HCT116 (cell line): ENCODE results near the gene SEZ6L2. TPM values are rescaled to one million over a fixed set of nuclear protein-coding genes. Genes with fewer than 3 reads are reported as not detected.

ENCODE experiments used
- ATAC-seq: fragments of 200-7000 bp; cut with Tn5 transposase; 2 replicates; pipeline ENCODE4 v1.9.1; 2020; ENCODE audit warnings: mild to moderate bottlenecking, moderate library complexity
- BruUV-seq: library from RNA; stranded (reverse); fragments of 400-500 nt; replicated peaks from 2 replicates; lab custom pipeline; 2021; lab: Mats Ljungman, UMichigan
- CTCF ChIA-PET: fragments of 300-600 bp; sonication (Branson Sonifier 250); formaldehyde crosslinking; loops from one replicate; lab custom pipeline; 2021; ENCODE audit warnings: antibody characterized with exemption; lab: Charles Lee
- POLR2A ChIA-PET: fragments of 300-600, 350-600 bp; sonication (Branson Sonifier 250); formaldehyde crosslinking; loops from one replicate; lab custom pipeline; 2021; ENCODE audit warnings: antibody characterized with exemption; lab: Charles Lee
- RAD21 ChIA-PET, 2 experiments: fragments of 300-600 bp; sonication (Branson Sonifier 250); formaldehyde crosslinking; loops; one replicate each; lab custom pipeline; 2023; ENCODE audit warnings: low total read pairs in 2 of 2; ENCODE audit not compliant: uncharacterized antibody in 2 of 2, unreplicated experiment in 2 of 2, low non-redundant PET in 1 of 2; lab: Charles Lee
- DNase-seq: peaks from one replicate; pipeline ENCODE4 v3.0.0-alpha.2; 2010; ENCODE audit warnings: low read depth, low spot score
- H2AFZ ChIP-seq: fragments of 200-600 bp; shearing (Covaris generic), sonication (generic); 2 replicates; pipeline ENCODE4 v1.6.1; 2017; ENCODE audit warnings: low read depth, mixed run types, mixed read lengths, antibody characterized with exemption, low read length; ENCODE audit not compliant: poor library complexity, severe bottlenecking
- H3K27ac ChIP-seq: 2 replicates; pipeline ENCODE4 v1.5.1; 2012; ENCODE audit warnings: low read depth, low read length
- H3K27me3 ChIP-seq: fragments of 200-600 bp; sonication (generic); 2 replicates; pipeline ENCODE4 v1.6.1; 2016; ENCODE audit warnings: mixed run types, low read length, mixed read lengths; ENCODE audit not compliant: insufficient read depth
- H3K36me3 ChIP-seq, 2 experiments: fragments of 200-500 bp in 1 of 2; fragments of 200-600 bp in 1 of 2; sonication (Bioruptor generic) in 1 of 2; sonication (generic) in 1 of 2; 2 replicates each; pipeline versions ENCODE4 v1.5.1 to v1.6.1; 2014 to 2016; ENCODE audit warnings: low read length in 2 of 2, inconsistent platforms in 1 of 2, mixed read lengths in 1 of 2, mixed run types in 1 of 2; ENCODE audit not compliant: insufficient read depth in 2 of 2, control insufficient read depth in 1 of 2
- H3K4me1 ChIP-seq, 2 experiments: fragments of 200-600 bp in 1 of 2; sonication (generic) in 1 of 2; 2 replicates each; pipeline versions ENCODE4 v1.5.1 to v1.6.1; 2012 to 2017; ENCODE audit warnings: low read length in 2 of 2, inconsistent platforms in 1 of 2, mild to moderate bottlenecking in 1 of 2, mixed read lengths in 1 of 2, mixed run types in 1 of 2, moderate library complexity in 1 of 2; ENCODE audit not compliant: insufficient read depth in 2 of 2, control insufficient read depth in 1 of 2
- H3K4me2 ChIP-seq: fragments of 200-600 bp; sonication (generic); 2 replicates; pipeline ENCODE4 v1.6.1; 2017; ENCODE audit warnings: mixed run types, low read length, mixed read lengths
- H3K4me3 ChIP-seq, 2 experiments: fragments of 200-600 bp in 1 of 2; sonication (generic) in 1 of 2; replicated peaks in 1 of 2; 2 replicates each; pipeline ENCODE4 v1.5.1; 2011 to 2016; ENCODE audit warnings: low read length in 2 of 2, control low read depth in 1 of 2, low read depth in 1 of 2, mild to moderate bottlenecking in 1 of 2, mixed read lengths in 1 of 2, mixed run types in 1 of 2
- H3K79me2 ChIP-seq: fragments of 200-600 bp; sonication (generic); 2 replicates; pipeline ENCODE4 v1.6.1; 2017; ENCODE audit warnings: mild to moderate bottlenecking, mixed run types, low read length, moderate library complexity, mixed read lengths; ENCODE audit not compliant: insufficient read depth
- H3K9ac ChIP-seq: fragments of 200-600 bp; sonication (generic); 2 replicates; pipeline ENCODE4 v1.6.1; 2016; ENCODE audit warnings: low read length, mixed read lengths
- H3K9me2 ChIP-seq: fragments of 200-600 bp; sonication (generic), shearing (Covaris generic); 2 replicates; pipeline ENCODE4 v1.6.1; 2017; ENCODE audit warnings: mixed run types, mild to moderate bottlenecking, moderate library complexity; ENCODE audit not compliant: insufficient read depth
- H3K9me3 ChIP-seq, 2 experiments: fragments of 200-500 bp in 1 of 2; fragments of 200-600 bp in 1 of 2; sonication (Bioruptor generic) in 1 of 2; sonication (generic) in 1 of 2; 2 replicates each; pipeline ENCODE4 v1.6.1; 2014 to 2017; ENCODE audit warnings: low read length in 2 of 2, mixed read lengths in 2 of 2, inconsistent platforms in 1 of 2, low read depth in 1 of 2, mild to moderate bottlenecking in 1 of 2, mixed run types in 1 of 2, moderate library complexity in 1 of 2; ENCODE audit not compliant: control insufficient read depth in 1 of 2, insufficient read depth in 1 of 2
- H4K20me1 ChIP-seq: fragments of 200-600 bp; sonication (generic), shearing (Covaris generic); 2 replicates; pipeline ENCODE4 v1.6.1; 2017; ENCODE audit warnings: mixed run types, mild to moderate bottlenecking, moderate library complexity; ENCODE audit not compliant: insufficient read depth
- CEBPB ChIP-seq: IDR thresholded peaks from 2 replicates; pipeline ENCODE4 v1.6.1; 2012; ENCODE audit warnings: low read depth
- CTCF ChIP-seq, 3 experiments: fragments of 200-600 bp in 1 of 3; sonication (generic) in 1 of 3; IDR thresholded peaks in 2 of 3; conservative IDR thresholded peaks in 1 of 3; 2 replicates each; pipeline ENCODE4 v1.5.1; 2012 to 2017; ENCODE audit warnings: low read depth in 2 of 3, low read length in 2 of 3, antibody characterized with exemption in 1 of 3, borderline replicate concordance in 1 of 3, control low read depth in 1 of 3, mild to moderate bottlenecking in 1 of 3, mixed read lengths in 1 of 3, mixed run types in 1 of 3, moderate library complexity in 1 of 3; ENCODE audit not compliant: insufficient read depth in 1 of 3
- ELF1 ChIP-seq: IDR thresholded peaks from 2 replicates; pipeline ENCODE4 v1.6.1; 2012; ENCODE audit warnings: low read depth, borderline replicate concordance
- EZH2 ChIP-seq: fragments of 200-600 bp; sonication (generic); IDR thresholded peaks from 2 replicates; pipeline ENCODE4 v1.6.1; 2017; ENCODE audit warnings: antibody characterized with exemption, mixed run types
- EZH2phosphoT487 ChIP-seq: fragments of 200-600 bp; IDR thresholded peaks from 2 replicates; pipeline ENCODE4 v1.6.1; 2018; ENCODE audit warnings: antibody characterized with exemption, borderline replicate concordance
- FOSL1 ChIP-seq: IDR thresholded peaks from 2 replicates; pipeline ENCODE4 v1.6.1; 2012; ENCODE audit warnings: low read depth
- MAX ChIP-seq: IDR thresholded peaks from 2 replicates; pipeline ENCODE4 v1.6.1; 2012
- POLR2A ChIP-seq: IDR thresholded peaks from 2 replicates; pipeline ENCODE4 v1.7.0; 2011; ENCODE audit warnings: borderline replicate concordance; ENCODE audit not compliant: insufficient read depth, insufficient read length; ENCODE audit errors: extremely low read depth
- POLR2AphosphoS5 ChIP-seq: IDR thresholded peaks from 2 replicates; pipeline ENCODE4 v1.6.1; 2011; ENCODE audit warnings: mild to moderate bottlenecking, low read depth, low read length, moderate library complexity
- RAD21 ChIP-seq: IDR thresholded peaks from 2 replicates; pipeline ENCODE4 v1.6.1; 2012; ENCODE audit warnings: low read depth, mild to moderate bottlenecking
- SP1 ChIP-seq: IDR thresholded peaks from 2 replicates; pipeline ENCODE4 v1.6.1; 2012; ENCODE audit warnings: low read depth
- SRF ChIP-seq: IDR thresholded peaks from 2 replicates; pipeline ENCODE4 v1.6.1; 2012; ENCODE audit warnings: low read depth
- TCF7L2 ChIP-seq: IDR thresholded peaks from 2 replicates; pipeline ENCODE4 v1.7.0; 2011; ENCODE audit warnings: borderline replicate concordance, inconsistent platforms; ENCODE audit not compliant: insufficient read depth, insufficient read length; ENCODE audit errors: extremely low read depth
- YY1 ChIP-seq: IDR thresholded peaks from 2 replicates; pipeline ENCODE4 v1.6.1; 2011; ENCODE audit warnings: low read length, low read depth, moderate library complexity, mild to moderate bottlenecking; ENCODE audit not compliant: insufficient replicate concordance; ENCODE audit errors: extremely low read depth
- ZFX ChIP-seq: fragments of 450-650 bp; IDR thresholded peaks from 2 replicates; pipeline ENCODE4 v1.6.1; 2017
- ZNF274 ChIP-seq: fragments of 200-500 bp; sonication (Bioruptor generic); IDR thresholded peaks from 2 replicates; pipeline ENCODE4 v1.6.1; 2014; ENCODE audit warnings: mild to moderate bottlenecking, low read depth, low read length, inconsistent platforms
- intact Hi-C: fragments of 100-400 bp; cut with micrococcal nuclease; formaldehyde crosslinking; loops from 2 replicates; pipeline ENCODE4 v1.10.0; 2022
- total RNA-seq: library from RNA; stranded (reverse); gene quantifications from one replicate; pipeline ENCODE4 v1.2.1, GENCODE V29; 2021; ENCODE audit not compliant: unreplicated experiment
- TF ChIP-seq, protein P1 (sequence below): IDR thresholded peaks from 2 replicates; pipeline ENCODE4 v1.6.1; 2012
- TF ChIP-seq, protein P2 (sequence below): IDR thresholded peaks from 2 replicates; pipeline ENCODE4 v1.6.1; 2011; ENCODE audit warnings: mild to moderate bottlenecking, low read length, moderate library complexity; ENCODE audit not compliant: insufficient replicate concordance; ENCODE audit errors: extremely low read depth

The SEZ6L2 gene
- total RNA-seq, 1 experiment from 2014 or later = 49.3 TPM

DNA sequence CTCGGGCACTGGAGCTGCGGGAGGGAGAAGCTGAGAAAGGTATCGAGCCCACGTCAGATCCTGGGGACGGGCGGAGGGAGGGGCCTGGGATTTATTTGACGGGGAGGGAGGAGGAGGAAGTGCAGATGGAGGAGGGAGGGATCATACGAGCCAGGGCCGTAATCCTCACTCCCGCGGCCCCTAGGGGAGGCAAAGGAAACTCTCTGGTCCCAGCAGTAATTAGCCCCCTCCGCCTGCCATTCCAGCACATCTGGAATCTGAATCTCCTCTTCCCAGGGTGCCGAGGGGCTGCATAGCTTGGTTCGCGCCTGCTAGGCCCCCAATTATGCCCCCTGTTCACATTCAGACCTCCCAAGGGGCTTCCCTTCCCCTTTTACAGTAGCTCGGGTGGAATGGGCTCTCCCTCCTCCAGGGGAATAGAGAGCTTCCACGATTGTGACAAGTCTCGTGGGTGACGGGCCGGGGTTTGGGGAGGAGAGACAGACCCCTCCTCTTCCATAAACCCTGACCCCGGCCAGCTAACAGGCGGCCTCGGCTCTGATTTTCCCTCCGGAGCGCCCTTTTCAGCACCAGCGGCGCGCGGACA, at the start of gene SEZ6L2 (continued):
- TF ChIP-seq POLR2AphosphoS5 = peak; percentile 81
- TF ChIP-seq TCF7L2 = no peak
- no peak for TF ChIP-seq ELF1
- no peak; the same call in 1 of the 2 replicates for TF ChIP-seq SP1
- no peak for TF ChIP-seq FOSL1

DNA sequence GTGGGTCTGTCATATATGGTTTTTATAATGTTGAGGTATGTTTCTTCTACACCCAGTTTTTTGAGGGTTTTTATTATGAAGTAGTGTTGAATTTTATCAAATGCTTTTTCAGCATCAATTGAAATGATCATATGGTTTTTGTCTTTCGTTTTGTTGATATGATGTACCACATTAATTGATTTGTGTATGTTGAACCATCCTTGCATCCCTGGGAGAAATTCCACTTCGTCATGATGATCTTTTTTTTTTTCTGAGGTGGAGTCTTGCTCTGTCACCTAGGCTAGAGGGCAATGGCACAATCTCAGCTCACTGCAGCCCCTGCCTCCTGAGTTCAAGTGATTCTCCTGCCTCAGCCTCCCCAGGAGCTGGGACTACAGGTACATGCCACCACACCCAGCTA, 48.5 kb upstream of the SEZ6L2 start:
- no peak overlapping the region for H3K4me3 ChIP-seq
- ChIA-PET POLR2A (no interaction called here), CTCF (no interaction called here), RAD21 (no interaction called here)
- ATAC-seq (no peak), DNase-seq (no peak)
- H3K79me2 ChIP-seq = no peaks in the 10 kb centered on the region
- no peaks in the 10 kb centered on the region for H4K20me1 ChIP-seq
- H3K9me3 ChIP-seq = no peaks in the 10 kb centered on the region
- intact Hi-C loops = no loop called here
- no peak overlapping the region for H3K4me2 ChIP-seq
- no TSS peak for BruUV-seq
- H3K36me3 ChIP-seq = no peaks in the 10 kb centered on the region
- peaks cover 27 to 34% of the 10 kb centered on the region in 2 experiments for H3K4me1 ChIP-seq
- no peak overlapping the region for H3K9ac ChIP-seq
- no peaks in the 10 kb centered on the region for H3K27me3 ChIP-seq
- H2AFZ ChIP-seq = no peak overlapping the region
- no peak overlapping the region for H3K27ac ChIP-seq
- H3K9me2 ChIP-seq = no peaks in the 10 kb centered on the region
- TF ChIP-seq SRF (no peak), ELF1 (no peak), POLR2A (no peak), TCF7L2 (no peak), EZH2phosphoT487 (no peak), CTCF (IDR thresholded peaks at IDR 0.05 in 2 of 3, conservative IDR thresholded peaks at IDR 0.05 in 1 of 3; ENCODE audit: borderline replicate concordance in 1 of 3, insufficient read depth in 1 of 3, low read depth in 2 of 3, low read length in 2 of 3) (no peak), SP1 (no peak), EZH2 (no peak), ZFX (no peak), CEBPB (no peak), YY1 (no peak), RAD21 (no peak), MAX (no peak), ZNF274 (no peak)
- TF ChIP-seq, protein P1, sequence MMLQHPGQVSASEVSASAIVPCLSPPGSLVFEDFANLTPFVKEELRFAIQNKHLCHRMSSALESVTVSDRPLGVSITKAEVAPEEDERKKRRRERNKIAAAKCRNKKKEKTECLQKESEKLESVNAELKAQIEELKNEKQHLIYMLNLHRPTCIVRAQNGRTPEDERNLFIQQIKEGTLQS = no peak
- TF ChIP-seq, protein P2, sequence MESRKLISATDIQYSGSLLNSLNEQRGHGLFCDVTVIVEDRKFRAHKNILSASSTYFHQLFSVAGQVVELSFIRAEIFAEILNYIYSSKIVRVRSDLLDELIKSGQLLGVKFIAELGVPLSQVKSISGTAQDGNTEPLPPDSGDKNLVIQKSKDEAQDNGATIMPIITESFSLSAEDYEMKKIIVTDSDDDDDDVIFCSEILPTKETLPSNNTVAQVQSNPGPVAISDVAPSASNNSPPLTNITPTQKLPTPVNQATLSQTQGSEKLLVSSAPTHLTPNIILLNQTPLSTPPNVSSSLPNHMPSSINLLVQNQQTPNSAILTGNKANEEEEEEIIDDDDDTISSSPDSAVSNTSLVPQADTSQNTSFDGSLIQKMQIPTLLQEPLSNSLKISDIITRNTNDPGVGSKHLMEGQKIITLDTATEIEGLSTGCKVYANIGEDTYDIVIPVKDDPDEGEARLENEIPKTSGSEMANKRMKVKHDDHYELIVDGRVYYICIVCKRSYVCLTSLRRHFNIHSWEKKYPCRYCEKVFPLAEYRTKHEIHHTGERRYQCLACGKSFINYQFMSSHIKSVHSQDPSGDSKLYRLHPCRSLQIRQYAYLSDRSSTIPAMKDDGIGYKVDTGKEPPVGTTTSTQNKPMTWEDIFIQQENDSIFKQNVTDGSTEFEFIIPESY = no peak
